GM10266 (cell line): ENCODE results near the gene PLA2G4A.

Source experiments
- DNase-seq: peaks from one replicate; pipeline ENCODE4 v3.0.0; 2012; ENCODE audit errors: extremely low spot score
- TF ChIP-seq, protein P1 (sequence below): IDR thresholded peaks from 2 replicates; pipeline ENCODE4 v1.5.1; 2012; ENCODE audit warnings: mild to moderate bottlenecking, low read depth; ENCODE audit not compliant: control insufficient read depth, insufficient read depth; ENCODE audit errors: missing control alignments

Gene PLA2G4A

DNA sequence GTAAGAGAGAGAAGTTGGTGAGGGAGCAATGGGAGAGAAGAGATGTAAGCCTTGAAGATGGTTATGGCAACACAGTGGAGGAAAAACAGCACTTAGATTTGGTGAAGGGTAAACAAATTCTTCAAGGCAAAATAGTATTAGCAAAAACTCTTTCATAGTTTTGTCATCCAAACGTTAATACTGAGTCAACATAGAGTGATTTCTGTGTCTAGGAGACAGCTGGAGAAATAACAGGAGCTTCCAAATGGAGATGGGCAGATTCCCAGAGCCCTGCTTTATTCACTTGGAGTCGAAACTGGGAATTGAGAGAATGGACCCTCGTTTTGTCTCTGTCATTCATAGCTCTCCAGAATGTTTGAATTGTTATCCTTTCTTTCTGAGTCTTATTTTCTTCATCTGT is 68.3 kb downstream of the PLA2G4A start:
- TF ChIP-seq, protein P1, sequence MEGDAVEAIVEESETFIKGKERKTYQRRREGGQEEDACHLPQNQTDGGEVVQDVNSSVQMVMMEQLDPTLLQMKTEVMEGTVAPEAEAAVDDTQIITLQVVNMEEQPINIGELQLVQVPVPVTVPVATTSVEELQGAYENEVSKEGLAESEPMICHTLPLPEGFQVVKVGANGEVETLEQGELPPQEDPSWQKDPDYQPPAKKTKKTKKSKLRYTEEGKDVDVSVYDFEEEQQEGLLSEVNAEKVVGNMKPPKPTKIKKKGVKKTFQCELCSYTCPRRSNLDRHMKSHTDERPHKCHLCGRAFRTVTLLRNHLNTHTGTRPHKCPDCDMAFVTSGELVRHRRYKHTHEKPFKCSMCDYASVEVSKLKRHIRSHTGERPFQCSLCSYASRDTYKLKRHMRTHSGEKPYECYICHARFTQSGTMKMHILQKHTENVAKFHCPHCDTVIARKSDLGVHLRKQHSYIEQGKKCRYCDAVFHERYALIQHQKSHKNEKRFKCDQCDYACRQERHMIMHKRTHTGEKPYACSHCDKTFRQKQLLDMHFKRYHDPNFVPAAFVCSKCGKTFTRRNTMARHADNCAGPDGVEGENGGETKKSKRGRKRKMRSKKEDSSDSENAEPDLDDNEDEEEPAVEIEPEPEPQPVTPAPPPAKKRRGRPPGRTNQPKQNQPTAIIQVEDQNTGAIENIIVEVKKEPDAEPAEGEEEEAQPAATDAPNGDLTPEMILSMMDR, result no peak
- DNase-seq, result no peak

DNA sequence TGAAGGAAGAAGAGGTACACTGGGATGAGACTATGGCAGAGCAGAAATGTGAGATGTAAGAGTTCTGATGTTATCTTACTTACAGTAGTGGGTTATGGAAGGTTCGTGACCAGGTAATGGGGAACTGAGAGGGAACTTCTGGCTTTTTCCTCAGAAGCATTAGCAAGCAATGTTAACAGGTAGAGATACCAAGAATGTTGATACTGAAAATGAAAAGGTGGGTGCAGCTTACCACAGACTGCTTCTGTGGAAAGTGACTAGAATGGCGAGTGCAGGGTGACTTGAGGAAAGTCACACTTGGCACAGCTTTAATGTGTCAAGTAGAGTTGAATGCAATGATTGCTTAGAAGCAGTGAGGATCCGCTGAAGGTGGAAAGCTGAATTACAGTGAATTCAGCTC is 70.8 kb downstream of the PLA2G4A start:
- TF ChIP-seq, protein P1, result no peak
- DNase-seq, result peak; percentile 4

DNA sequence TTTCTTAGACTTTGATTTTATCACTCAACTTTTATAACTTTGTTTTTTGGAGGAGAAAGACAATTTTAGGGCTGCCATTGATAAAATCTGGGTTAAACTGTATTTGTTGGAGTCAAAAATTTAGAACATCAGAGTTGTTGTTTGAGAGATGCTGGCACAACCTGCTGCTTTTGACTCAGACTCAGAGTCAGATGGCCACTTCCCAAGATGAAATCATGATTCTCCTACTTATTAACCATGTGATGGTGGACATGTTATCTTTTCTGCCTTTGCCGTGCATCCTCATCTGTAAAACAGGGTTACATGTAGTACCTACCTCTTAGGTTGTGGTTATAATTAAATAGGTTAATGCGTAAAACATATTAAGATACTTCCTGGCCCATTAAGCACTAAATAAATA is 71.2 kb downstream of the PLA2G4A start:
- DNase-seq, result no peak
- TF ChIP-seq, protein P1, result no peak

DNA sequence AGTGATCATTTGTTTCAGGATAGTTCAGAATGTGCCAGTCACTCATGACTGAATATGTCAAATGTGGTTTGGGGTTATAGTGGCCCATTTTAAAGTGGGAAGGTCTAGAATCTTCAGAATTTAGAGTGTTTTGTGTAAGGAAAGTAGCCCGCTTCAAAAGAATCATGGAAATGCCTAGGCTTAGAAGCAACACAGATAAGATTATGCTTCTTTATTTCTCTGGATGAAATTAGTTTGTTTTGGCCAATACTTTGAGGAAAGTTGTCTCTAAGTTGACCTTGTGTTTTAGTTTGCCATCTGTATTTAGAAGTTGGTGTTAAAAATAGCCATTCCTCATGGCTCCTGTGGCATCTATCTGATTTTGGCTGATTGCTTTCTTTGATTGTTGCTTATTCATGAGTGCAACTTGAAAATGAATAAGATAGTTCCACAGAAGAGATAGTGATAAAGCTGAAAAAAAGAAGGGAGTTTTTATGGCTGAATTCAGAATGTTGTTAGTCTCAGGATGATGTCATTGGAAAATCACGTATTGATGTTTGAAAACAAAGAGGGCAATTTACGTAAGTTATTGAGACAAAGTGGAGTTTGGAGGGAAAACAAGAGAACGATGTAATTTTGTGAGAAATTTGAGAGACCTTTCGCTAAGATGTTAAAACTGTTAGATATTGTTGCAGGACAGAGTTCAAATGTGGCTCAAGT is 71.9 kb downstream of the PLA2G4A start:
- TF ChIP-seq, protein P1, result no peak
- DNase-seq, result no peak

DNA sequence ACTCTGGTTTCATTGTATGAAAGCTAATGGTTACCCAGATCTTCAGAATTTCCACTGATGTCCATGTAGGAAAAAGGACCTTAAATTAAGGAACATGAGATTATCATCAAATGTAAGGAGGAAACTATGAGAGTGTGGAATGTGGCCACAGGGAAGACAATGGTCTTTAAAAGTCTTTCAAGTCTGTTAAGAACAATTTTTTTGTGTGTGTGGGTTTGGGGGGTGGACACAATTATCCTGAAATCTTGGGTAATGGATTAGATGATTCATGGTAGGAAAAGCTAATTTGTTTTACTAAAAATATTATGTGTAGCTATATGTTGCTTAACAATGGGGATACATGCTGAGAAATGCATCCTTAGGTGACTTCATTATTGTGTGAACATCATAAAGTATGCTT is 72.9 kb downstream of the PLA2G4A start:
- no peak for DNase-seq
- TF ChIP-seq, protein P1, result no peak

DNA sequence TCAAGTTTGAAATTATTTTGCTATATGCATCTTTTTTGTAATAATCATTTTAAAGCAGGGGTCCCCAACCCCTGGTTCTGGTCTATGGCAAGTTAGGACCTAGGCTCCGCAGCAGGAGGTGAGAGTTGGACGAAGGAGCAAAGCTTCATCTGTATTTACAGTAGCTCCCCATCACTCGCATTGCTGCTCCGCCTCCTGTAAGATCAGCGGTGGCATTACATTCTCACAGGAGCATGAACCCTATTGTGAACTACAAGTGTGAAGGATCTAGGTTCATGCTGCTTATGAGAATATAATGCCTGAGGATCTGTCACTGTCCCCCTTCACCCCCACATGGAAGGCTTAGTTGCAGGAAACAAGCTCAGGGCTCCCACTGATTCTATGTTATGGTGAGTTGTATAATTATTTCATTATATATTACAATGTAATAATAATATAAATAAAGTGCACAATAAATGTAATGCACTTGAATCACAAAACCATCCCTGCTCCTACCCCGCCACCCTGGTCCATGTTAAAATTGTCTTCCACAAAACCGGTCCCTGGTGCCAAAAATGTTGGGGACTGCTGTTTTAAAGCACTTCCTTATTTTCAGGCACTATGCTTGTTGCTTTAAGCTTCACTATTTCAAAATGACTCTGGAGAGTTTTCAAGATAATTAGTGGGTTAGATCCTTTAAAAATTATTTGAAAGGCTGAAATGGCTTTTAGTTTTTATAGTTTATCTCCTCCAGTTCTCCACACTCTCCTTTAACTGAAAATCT is 74.8 kb downstream of the PLA2G4A start:
- no peak for DNase-seq
- TF ChIP-seq, protein P1, result no peak

DNA sequence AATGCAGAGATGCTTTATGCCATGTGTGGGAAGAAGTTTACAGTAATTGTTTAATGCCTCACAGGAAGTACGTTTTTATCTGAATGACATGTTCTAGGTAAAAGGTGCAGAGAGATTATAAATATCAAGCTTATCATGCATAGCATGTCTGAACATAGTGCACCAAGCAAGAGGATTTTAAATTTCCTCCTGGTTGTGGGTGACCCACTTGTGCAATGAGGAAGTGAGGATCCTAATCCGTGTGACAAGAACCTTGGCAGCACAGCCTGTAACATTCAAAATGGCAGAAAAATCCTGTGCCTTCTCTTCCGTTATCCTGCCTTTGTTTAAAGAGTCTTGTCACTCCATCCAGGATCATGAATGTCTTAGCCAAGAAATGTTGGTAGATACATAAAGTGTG is 75.6 kb downstream of the PLA2G4A start:
- no peak for DNase-seq
- TF ChIP-seq, protein P1, result no peak
